Mucosa of descending colon (tissue), 3 donors: ENCODE data around the gene CYYR1. TPM values are rescaled to one million over a fixed set of nuclear protein-coding genes. Genes with fewer than 3 reads are reported as not detected.

ENCODE experiments used
- ATAC-seq: fragments of 200-7000 bp; cut with Tn5 transposase; one replicate; pipeline ENCODE4 v1.9.1; 2020; ENCODE audit warnings: mild to moderate bottlenecking, moderate library complexity
- DNase-seq, 3 donors: peaks; one replicate each; pipeline ENCODE4 v3.0.0-alpha.2; 2020
- H3K36me3 ChIP-seq: fragments of 200-600 bp; one replicate; pipeline ENCODE4 v1.8.0; 2021; ENCODE audit warnings: low read depth, mild to moderate bottlenecking
- H3K4me1 ChIP-seq: fragments of 200-600 bp; one replicate; pipeline ENCODE4 v1.8.0; 2021; ENCODE audit warnings: low read depth, mild to moderate bottlenecking
- H3K4me3 ChIP-seq: fragments of 200-600 bp; one replicate; pipeline ENCODE4 v1.8.0; 2021; ENCODE audit warnings: mild to moderate bottlenecking
- H3K9me3 ChIP-seq: fragments of 200-600 bp; one replicate; pipeline ENCODE4 v1.8.0; 2021; ENCODE audit warnings: mild to moderate bottlenecking
- CTCF ChIP-seq: fragments of 200-600 bp; IDR thresholded peaks from one replicate; pipeline ENCODE4 v1.8.0; 2022; ENCODE audit warnings: antibody characterized with exemption, mild to moderate bottlenecking
- intact Hi-C, 2 donors: fragments of 100-400 bp; cut with DNase I in 1 of 2; cut with micrococcal nuclease in 1 of 2; formaldehyde crosslinking; loops; one replicate each; pipeline versions ENCODE4 v1.11.0 to v1.11.1; 2022; cut with DNase I, micrococcal nuclease
- total RNA-seq, 3 donors: library from RNA; stranded (reverse); fragmentation: NEBNext Ultra II Directional in 2 of 3; extraction: Animal tissue kit (Norgen Biotek cat#: 25700) in 2 of 3; gene quantifications; one replicate each; pipeline versions ENCODE4 v1.2.1 to v1.2.4, GENCODE V29; 2021 to 2023
- donor health status: DM: no; HTN: no; CAD: no; lungs with moderate emphysema.
- donor health status: DM: no; HTN: no; CAD: no.
- donor health status: DM: no; HTN: yes; CAD: no.

CYYR1 gene
- total RNA-seq, 3 donors from 2014 or later = 4.3 to 5.9 (median 5.2) TPM

DNA sequence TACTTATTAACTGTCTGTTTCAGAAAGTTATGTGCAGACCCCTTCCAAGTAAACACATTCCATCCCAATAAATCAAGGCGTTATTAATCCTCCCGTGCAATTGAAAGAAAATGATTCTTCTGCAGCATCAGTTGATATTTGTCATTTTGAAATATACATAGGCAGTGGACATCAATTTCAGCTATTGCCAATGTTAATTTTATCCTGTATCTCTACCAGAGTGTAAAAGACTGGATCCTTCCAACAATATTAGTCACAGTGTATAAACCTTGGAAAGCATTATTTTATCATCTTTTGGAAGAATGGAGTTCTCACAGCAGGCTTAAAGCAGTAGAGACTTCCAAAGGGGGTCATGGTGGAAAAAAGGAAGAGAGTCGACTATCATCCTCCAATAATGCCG is 150.4 kb downstream of the CYYR1 start:
- no peaks in the 10 kb centered on the region for H3K9me3 ChIP-seq
- H3K36me3 ChIP-seq = no peaks in the 10 kb centered on the region
- ATAC-seq = no peak

GRCh38 chr21:26422138-26422537 is 150.9 kb downstream of the CYYR1 start:
- ATAC-seq = no peak
- no peak for DNase-seq
- intact Hi-C loops = no loop called here
- H3K4me3 ChIP-seq = no peak overlapping the region
- no peaks in the 10 kb centered on the region for H3K4me1 ChIP-seq
- TF ChIP-seq CTCF = no peak
- no peaks in the 10 kb centered on the region for H3K36me3 ChIP-seq
- no peaks in the 10 kb centered on the region for H3K9me3 ChIP-seq

More for the DNA sequence above, 150.4 kb downstream of the CYYR1 start:
- TF ChIP-seq CTCF = no peak
- no peaks in the 10 kb centered on the region for H3K4me1 ChIP-seq
- intact Hi-C loops = no loop called here
- no peak for DNase-seq
- no peak overlapping the region for H3K4me3 ChIP-seq

DNA sequence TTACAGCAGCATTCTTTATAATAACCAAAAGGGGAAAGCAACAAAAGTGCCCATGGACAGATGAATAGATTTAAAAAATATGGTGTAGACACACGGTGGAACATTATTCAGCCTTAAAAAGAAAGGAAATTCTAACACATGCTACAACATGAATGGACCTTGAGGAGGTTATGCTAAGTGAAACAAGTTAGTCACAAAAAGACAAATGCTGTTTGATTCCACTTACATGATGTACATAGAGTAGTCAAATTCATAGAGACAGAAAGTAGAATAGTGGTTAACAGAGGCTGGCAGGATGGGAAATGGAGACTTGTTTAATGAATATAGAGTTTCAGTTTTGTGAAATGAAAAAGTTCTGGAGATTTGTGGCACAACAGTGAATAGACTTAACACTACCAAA is 151.4 kb downstream of the CYYR1 start:
- DNase-seq (no peak), ATAC-seq (no peak)
- Histone ChIP-seq H3K4me3 (no peak overlapping the region), H3K9me3 (no peaks in the 10 kb centered on the region), H3K36me3 (no peaks in the 10 kb centered on the region), H3K4me1 (no peaks in the 10 kb centered on the region)
- no peak for TF ChIP-seq CTCF
- intact Hi-C loops = no loop called here
